ENCODE data around the gene ZNF414.

DNA sequence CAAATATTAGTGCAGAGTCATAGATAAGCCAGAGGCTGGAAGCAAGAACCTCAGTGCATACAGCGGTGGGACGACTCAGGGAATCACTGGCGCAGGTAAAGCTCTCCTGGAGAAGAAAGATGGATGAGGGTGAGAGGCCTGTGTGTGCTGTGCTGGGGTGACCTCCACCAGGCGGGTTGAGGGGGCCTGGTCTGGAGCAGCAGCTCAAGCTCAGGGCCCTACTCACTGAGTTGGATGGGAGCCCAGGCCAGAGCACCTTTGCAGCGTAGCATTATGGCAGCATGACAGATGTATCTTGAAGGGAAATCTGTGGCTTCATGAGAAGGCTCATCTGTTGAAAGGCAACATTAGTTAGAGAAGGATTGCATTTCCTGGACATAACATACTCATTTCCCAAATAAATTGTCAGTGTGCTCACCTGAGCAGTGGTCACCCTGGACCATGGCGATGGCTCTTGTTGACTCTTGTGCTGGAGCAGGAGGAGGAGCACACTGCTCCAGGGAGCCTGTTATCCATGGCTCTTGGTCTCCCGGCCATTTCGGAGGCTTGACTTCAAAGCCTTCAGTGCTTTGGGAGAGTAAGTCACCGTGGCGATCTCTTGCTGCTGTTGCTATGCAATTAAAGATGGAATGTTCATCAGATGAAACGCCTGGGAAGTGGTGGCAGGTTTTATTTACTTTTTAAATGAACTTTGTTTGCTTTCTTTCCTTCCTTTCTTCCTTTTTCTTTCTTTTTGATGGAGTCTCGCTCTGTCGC, 44.2 kb downstream of the ZNF414 start:
- TF ChIP-seq POLR2A (IDR thresholded peaks at IDR 0.05) (no peak), EP300 (IDR thresholded peaks at IDR 0.05) (no peak), POLR2AphosphoS5 (IDR thresholded peaks at IDR 0.05) (no peak)
- TF ChIP-seq, protein P1, sequence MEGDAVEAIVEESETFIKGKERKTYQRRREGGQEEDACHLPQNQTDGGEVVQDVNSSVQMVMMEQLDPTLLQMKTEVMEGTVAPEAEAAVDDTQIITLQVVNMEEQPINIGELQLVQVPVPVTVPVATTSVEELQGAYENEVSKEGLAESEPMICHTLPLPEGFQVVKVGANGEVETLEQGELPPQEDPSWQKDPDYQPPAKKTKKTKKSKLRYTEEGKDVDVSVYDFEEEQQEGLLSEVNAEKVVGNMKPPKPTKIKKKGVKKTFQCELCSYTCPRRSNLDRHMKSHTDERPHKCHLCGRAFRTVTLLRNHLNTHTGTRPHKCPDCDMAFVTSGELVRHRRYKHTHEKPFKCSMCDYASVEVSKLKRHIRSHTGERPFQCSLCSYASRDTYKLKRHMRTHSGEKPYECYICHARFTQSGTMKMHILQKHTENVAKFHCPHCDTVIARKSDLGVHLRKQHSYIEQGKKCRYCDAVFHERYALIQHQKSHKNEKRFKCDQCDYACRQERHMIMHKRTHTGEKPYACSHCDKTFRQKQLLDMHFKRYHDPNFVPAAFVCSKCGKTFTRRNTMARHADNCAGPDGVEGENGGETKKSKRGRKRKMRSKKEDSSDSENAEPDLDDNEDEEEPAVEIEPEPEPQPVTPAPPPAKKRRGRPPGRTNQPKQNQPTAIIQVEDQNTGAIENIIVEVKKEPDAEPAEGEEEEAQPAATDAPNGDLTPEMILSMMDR (IDR thresholded peaks at IDR 0.05) = no peak

All from suprapubic skin (tissue), 4 donors.